ENCODE data around the gene CDKN2B.

DNA sequence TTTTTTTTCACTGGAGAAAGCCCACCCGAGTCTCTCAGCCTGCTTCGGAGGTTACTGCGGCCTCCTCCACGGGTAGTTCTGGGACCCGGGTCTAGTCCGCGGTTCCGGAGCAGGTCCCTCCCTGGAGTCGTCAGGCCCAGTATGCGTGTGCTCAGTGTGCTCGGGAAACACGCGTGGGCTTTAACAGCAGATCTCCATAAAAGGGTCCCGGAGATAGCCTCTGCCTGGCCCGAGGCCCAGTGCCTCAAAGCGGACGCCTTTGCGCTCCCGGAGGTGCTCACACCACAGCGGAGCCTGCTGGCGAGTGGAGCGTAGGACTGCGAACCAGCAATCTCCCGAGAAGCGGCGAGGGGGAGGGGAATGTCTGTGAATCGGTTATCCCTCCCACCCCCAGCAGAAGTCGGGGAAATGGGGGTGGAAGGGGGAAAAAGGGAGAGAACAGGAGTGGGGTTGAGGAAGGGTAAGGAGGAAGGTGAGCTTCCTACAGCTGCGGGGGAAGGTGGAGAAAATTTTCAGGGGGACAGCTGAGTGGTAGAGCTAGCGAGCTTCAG lies 43.6 kb downstream of the CDKN2B start:
- TF ChIP-seq, protein P1, sequence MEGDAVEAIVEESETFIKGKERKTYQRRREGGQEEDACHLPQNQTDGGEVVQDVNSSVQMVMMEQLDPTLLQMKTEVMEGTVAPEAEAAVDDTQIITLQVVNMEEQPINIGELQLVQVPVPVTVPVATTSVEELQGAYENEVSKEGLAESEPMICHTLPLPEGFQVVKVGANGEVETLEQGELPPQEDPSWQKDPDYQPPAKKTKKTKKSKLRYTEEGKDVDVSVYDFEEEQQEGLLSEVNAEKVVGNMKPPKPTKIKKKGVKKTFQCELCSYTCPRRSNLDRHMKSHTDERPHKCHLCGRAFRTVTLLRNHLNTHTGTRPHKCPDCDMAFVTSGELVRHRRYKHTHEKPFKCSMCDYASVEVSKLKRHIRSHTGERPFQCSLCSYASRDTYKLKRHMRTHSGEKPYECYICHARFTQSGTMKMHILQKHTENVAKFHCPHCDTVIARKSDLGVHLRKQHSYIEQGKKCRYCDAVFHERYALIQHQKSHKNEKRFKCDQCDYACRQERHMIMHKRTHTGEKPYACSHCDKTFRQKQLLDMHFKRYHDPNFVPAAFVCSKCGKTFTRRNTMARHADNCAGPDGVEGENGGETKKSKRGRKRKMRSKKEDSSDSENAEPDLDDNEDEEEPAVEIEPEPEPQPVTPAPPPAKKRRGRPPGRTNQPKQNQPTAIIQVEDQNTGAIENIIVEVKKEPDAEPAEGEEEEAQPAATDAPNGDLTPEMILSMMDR (IDR thresholded peaks at IDR 0.05), result peak; percentile 53
- TF ChIP-seq GABPA (IDR thresholded peaks at IDR 0.05; ENCODE audit: low read depth) (no peak), EZH2phosphoT487 (IDR thresholded peaks at IDR 0.05; ENCODE audit: borderline replicate concordance, low read depth) (no peak), YY1 (IDR thresholded peaks at IDR 0.05; ENCODE audit: low read depth) (no peak), RAD21 (IDR thresholded peaks at IDR 0.05; ENCODE audit: low read length) (peak; percentile 46), EP300 (IDR thresholded peaks at IDR 0.05; ENCODE audit: borderline replicate concordance in 1 of 2, low read depth in 1 of 2, low read length in 1 of 2) (no peak), SMC3 (IDR thresholded peaks at IDR 0.05; ENCODE audit: low read depth, low read length) (peak; percentile 44), POLR2AphosphoS5 (IDR thresholded peaks at IDR 0.05; ENCODE audit: low read depth, low read length) (no peak), TAF1 (IDR thresholded peaks at IDR 0.05; ENCODE audit: borderline replicate concordance, low read depth, low read length) (no peak), NRF1 (IDR thresholded peaks at IDR 0.05; ENCODE audit: low read depth, low read length) (no peak)
- TF ChIP-seq, protein P2, sequence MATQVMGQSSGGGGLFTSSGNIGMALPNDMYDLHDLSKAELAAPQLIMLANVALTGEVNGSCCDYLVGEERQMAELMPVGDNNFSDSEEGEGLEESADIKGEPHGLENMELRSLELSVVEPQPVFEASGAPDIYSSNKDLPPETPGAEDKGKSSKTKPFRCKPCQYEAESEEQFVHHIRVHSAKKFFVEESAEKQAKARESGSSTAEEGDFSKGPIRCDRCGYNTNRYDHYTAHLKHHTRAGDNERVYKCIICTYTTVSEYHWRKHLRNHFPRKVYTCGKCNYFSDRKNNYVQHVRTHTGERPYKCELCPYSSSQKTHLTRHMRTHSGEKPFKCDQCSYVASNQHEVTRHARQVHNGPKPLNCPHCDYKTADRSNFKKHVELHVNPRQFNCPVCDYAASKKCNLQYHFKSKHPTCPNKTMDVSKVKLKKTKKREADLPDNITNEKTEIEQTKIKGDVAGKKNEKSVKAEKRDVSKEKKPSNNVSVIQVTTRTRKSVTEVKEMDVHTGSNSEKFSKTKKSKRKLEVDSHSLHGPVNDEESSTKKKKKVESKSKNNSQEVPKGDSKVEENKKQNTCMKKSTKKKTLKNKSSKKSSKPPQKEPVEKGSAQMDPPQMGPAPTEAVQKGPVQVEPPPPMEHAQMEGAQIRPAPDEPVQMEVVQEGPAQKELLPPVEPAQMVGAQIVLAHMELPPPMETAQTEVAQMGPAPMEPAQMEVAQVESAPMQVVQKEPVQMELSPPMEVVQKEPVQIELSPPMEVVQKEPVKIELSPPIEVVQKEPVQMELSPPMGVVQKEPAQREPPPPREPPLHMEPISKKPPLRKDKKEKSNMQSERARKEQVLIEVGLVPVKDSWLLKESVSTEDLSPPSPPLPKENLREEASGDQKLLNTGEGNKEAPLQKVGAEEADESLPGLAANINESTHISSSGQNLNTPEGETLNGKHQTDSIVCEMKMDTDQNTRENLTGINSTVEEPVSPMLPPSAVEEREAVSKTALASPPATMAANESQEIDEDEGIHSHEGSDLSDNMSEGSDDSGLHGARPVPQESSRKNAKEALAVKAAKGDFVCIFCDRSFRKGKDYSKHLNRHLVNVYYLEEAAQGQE (IDR thresholded peaks at IDR 0.05; ENCODE audit: low read depth, low read length), result no peak

Data from SK-N-SH (cell line).